Endothelial cell of umbilical vein (primary cell): ENCODE data around the gene RAB2B. TPM values are rescaled to one million over a fixed set of nuclear protein-coding genes. Genes with fewer than 3 reads are reported as not detected.

Source experiments
- BruUV-seq: library from RNA; stranded (reverse); fragments of 400-500 nt; replicated peaks from 2 replicates; lab custom pipeline; 2021; lab: Mats Ljungman, UMichigan
- CTCF ChIA-PET: fragments of 300-600, 350-600 bp; sonication (Branson Sonifier 250); formaldehyde crosslinking; loops from one replicate; lab custom pipeline; 2021; ENCODE audit warnings: antibody characterized with exemption, inconsistent platforms; lab: Charles Lee
- POLR2A ChIA-PET: fragments of 300-600, 350-600 bp; sonication (Branson Sonifier 250); formaldehyde crosslinking; loops from one replicate; lab custom pipeline; 2021; ENCODE audit warnings: antibody characterized with exemption, inconsistent platforms; lab: Charles Lee
- DNase-seq: peaks from one replicate; pipeline ENCODE4 v3.0.0-alpha.2; 2011; ENCODE audit warnings: low read depth, low spot score
- FAIRE-seq: peaks from 2 replicates; lab custom pipeline; 2011; peaks lifted over from hg19 to GRCh38; lab: Jason Lieb, UNC
- H2AFZ ChIP-seq: 2 replicates; pipeline ENCODE4 v1.6.0; 2012; ENCODE audit warnings: low read depth, low read length, control low read depth, inconsistent platforms
- H3K27ac ChIP-seq: 2 replicates; pipeline ENCODE4 v1.5.1; 2011; ENCODE audit warnings: low read depth, mild to moderate bottlenecking, control low read depth, low read length, moderate library complexity; ENCODE audit not compliant: insufficient read depth
- H3K27me3 ChIP-seq, 2 experiments: 2 replicates each; pipeline versions ENCODE4 v1.6.0 to v1.6.1; 2011; ENCODE audit warnings: low read length in 2 of 2, mixed read lengths in 1 of 2; ENCODE audit not compliant: control insufficient read depth in 2 of 2, insufficient read depth in 2 of 2
- H3K36me3 ChIP-seq, 2 experiments: 2 replicates in 1 of 2; 3 replicates in 1 of 2; pipeline ENCODE4 v1.5.1; 2011; ENCODE audit warnings: low read length in 2 of 2, mild to moderate bottlenecking in 1 of 2, moderate library complexity in 1 of 2; ENCODE audit not compliant: control insufficient read depth in 2 of 2, insufficient read depth in 2 of 2; ENCODE audit errors: extremely low read depth in 1 of 2
- H3K4me1 ChIP-seq: 3 replicates; pipeline ENCODE4 v1.5.1; 2011; ENCODE audit warnings: mild to moderate bottlenecking, low read length; ENCODE audit not compliant: control insufficient read depth, insufficient read depth; ENCODE audit errors: extremely low read depth
- H3K4me2 ChIP-seq: 2 replicates; pipeline ENCODE4 v1.6.1; 2011; ENCODE audit warnings: low read length, control low read depth, mixed read lengths; ENCODE audit not compliant: insufficient read depth
- H3K4me3 ChIP-seq, 3 experiments: fragments of 200-600 bp in 1 of 3; sonication (generic), shearing (Covaris generic) in 1 of 3; replicated peaks in 1 of 3; 2 replicates each; pipeline ENCODE4 v1.5.1; 2011 to 2016; ENCODE audit warnings: control low read depth in 3 of 3, low read length in 3 of 3, mild to moderate bottlenecking in 2 of 3, inconsistent platforms in 1 of 3, low read depth in 1 of 3, moderate library complexity in 1 of 3; ENCODE audit not compliant: insufficient read depth in 1 of 3
- H3K79me2 ChIP-seq: 2 replicates; pipeline ENCODE4 v1.6.0; 2012; ENCODE audit warnings: low read length, inconsistent platforms; ENCODE audit not compliant: control insufficient read depth, insufficient read depth
- H3K9ac ChIP-seq: replicated peaks from 2 replicates; pipeline ENCODE3; 2011; ENCODE audit warnings: low read length, control low read depth; ENCODE audit not compliant: insufficient read depth; ENCODE audit errors: extremely low read depth
- H3K9me1 ChIP-seq: replicated peaks from 3 replicates; pipeline ENCODE4 v1.6.0; 2011; ENCODE audit warnings: mild to moderate bottlenecking, low read length; ENCODE audit not compliant: control insufficient read depth, insufficient read depth; ENCODE audit errors: extremely low read depth
- H3K9me3 ChIP-seq: replicated peaks from 2 replicates; pipeline ENCODE4 v1.5.1; 2012; ENCODE audit warnings: low read length, inconsistent platforms; ENCODE audit not compliant: control insufficient read depth, insufficient read depth
- H4K20me1 ChIP-seq: replicated peaks from 2 replicates; pipeline ENCODE3; 2011; ENCODE audit warnings: mild to moderate bottlenecking, low read length; ENCODE audit not compliant: control insufficient read depth, insufficient read depth; ENCODE audit errors: extremely low read depth
- CTCF ChIP-seq, 2 donors: IDR thresholded peaks; 1 replicate in 1 of 2; 2 replicates in 1 of 2; pipeline ENCODE4 v1.5.1; 2011; ENCODE audit warnings: low read length in 2 of 2, mild to moderate bottlenecking in 2 of 2, moderate library complexity in 2 of 2, control low read depth in 1 of 2, inconsistent platforms in 1 of 2, low read depth in 1 of 2; ENCODE audit not compliant: insufficient read depth in 1 of 2; ENCODE audit errors: extremely low read depth in 1 of 2
- EZH2 ChIP-seq: IDR thresholded peaks from 2 replicates; pipeline ENCODE4 v1.6.1; 2012; ENCODE audit warnings: borderline replicate concordance, low read depth, mild to moderate bottlenecking, moderate library complexity, low read length, inconsistent platforms; ENCODE audit not compliant: severe bottlenecking
- FOS ChIP-seq: IDR thresholded peaks from 2 replicates; pipeline ENCODE4 v1.6.1; 2011; ENCODE audit warnings: mild to moderate bottlenecking, low read length, moderate library complexity, borderline replicate concordance; ENCODE audit not compliant: insufficient read depth
- GATA2 ChIP-seq: IDR thresholded peaks from 2 replicates; pipeline ENCODE4 v1.7.0; 2011; ENCODE audit warnings: low read depth, mild to moderate bottlenecking, moderate library complexity, mixed read lengths, low read length; ENCODE audit not compliant: insufficient read length, insufficient read depth
- JUN ChIP-seq: IDR thresholded peaks from 2 replicates; pipeline ENCODE4 v1.6.1; 2011; ENCODE audit warnings: borderline replicate concordance, low read depth; ENCODE audit not compliant: insufficient read length, insufficient read depth
- MAX ChIP-seq: IDR thresholded peaks from 2 replicates; pipeline ENCODE4 v1.6.1; 2011; ENCODE audit not compliant: insufficient read depth, insufficient read length
- MYC ChIP-seq: IDR thresholded peaks from one replicate; pipeline ENCODE4 v1.6.1; 2011; ENCODE audit warnings: mild to moderate bottlenecking, low read depth, low read length
- POLR2A ChIP-seq: IDR thresholded peaks from 2 replicates; pipeline ENCODE4 v1.6.1; 2012; ENCODE audit warnings: low read depth, mild to moderate bottlenecking, control low read depth, low read length
- POLR2AphosphoS5 ChIP-seq: IDR thresholded peaks from 2 replicates; pipeline ENCODE4 v1.6.1; 2012; ENCODE audit warnings: low read depth, mild to moderate bottlenecking, control low read depth, low read length, moderate library complexity; ENCODE audit not compliant: insufficient read depth
- dilution Hi-C: fragments of 300-500 bp; cut with MboI; formaldehyde crosslinking; loops from one replicate; pipeline ENCODE4 v1.15.0; 2019; ENCODE audit warnings: low sequenced_read_pairs; ENCODE audit not compliant: extremely low pct_ligation_motif_present
- intact Hi-C: fragments of 100-400 bp; cut with micrococcal nuclease; formaldehyde crosslinking; loops from one replicate; pipeline ENCODE4 v1.10.0; 2022
- polyA plus RNA-seq, 4 experiments: library from polyadenylated mRNA; depleted of rRNA in 3 of 4; stranded (reverse) in 3 of 4; unstranded in 1 of 4; fragments of >200 nt; gene quantifications; 2 replicates each; pipeline versions ENCODE4 v1.2.1 to v1.2.3, GENCODE V29; 2011 to 2012; ENCODE audit warnings: missing spikeins in 1 of 4
- total RNA-seq: library from RNA; stranded (reverse); gene quantifications from 2 replicates; pipeline ENCODE4 v1.2.3, GENCODE V29; 2021

The RAB2B gene
- total and polyA plus RNA-seq, 2 donors (not counting 3 experiments of a cell fraction or from before 2014, with no cell fraction given): 27.9 to 29.1 TPM

- no peak overlapping the region for H3K4me3 ChIP-seq
- H3K36me3 ChIP-seq: no peaks in the 10 kb centered on the region
- FAIRE-seq (no peak), DNase-seq (no peak)
- BruUV-seq: no TSS peak
- H3K9me3 ChIP-seq: no peaks in the 10 kb centered on the region
- POLR2A ChIA-PET: no interaction called here
- intact Hi-C loops: no loop called here
- H3K27ac ChIP-seq: no peak overlapping the region
- no peak overlapping the region for H2AFZ ChIP-seq
- H3K4me2 ChIP-seq: no peak overlapping the region
- no peaks in the 10 kb centered on the region for H3K79me2 ChIP-seq
- no peaks in the 10 kb centered on the region for H3K4me1 ChIP-seq
- no peak for TF ChIP-seq JUN
- TF ChIP-seq CTCF (IDR thresholded peaks at IDR 0.05; ENCODE audit: extremely low read depth in 1 of 2, insufficient read depth in 1 of 2, low read depth in 1 of 2, low read length in 2 of 2): no peak
- TF ChIP-seq FOS: no peak
- TF ChIP-seq POLR2AphosphoS5: no peak
- TF ChIP-seq EZH2: no peak
- no peak for TF ChIP-seq MAX
- TF ChIP-seq MYC: no peak
- TF ChIP-seq POLR2A: no peak
- TF ChIP-seq GATA2: no peak
- CTCF ChIA-PET: interaction anchor here (1.3 kb wide), 1 partner anchor 23 kb away, joined by 4 read pairs; no protein-coding TSS in a partner anchor
- H3K9ac ChIP-seq: no peak overlapping the region
- no peaks in the 10 kb centered on the region for H4K20me1 ChIP-seq
- H3K27me3 ChIP-seq: peaks cover 14 to 15% of the 10 kb centered on the region in 2 experiments
- dilution Hi-C loops: no loop called here
- no peaks in the 10 kb centered on the region for H3K9me1 ChIP-seq
Measured at GRCh38 chr14:21520767-21521166, 44.0 kb upstream of the RAB2B start.
